K562 (cell line): Measurements from ENCODE around the gene CYSTM1. TPM values are rescaled to one million over a fixed set of nuclear protein-coding genes. Genes with fewer than 3 reads are reported as not detected.

Experiments used
- CBFB ChIP-seq: sonication (generic); formaldehyde crosslinking; IDR thresholded peaks from 2 replicates; pipeline ENCODE4 v1.4.0; 2020; ENCODE audit warnings: mild to moderate bottlenecking, missing genetic modification reagents
- CXXC5 ChIP-seq: fragments of 250-450 bp; sonication (Bioruptor Pico); IDR thresholded peaks from 2 replicates; pipeline ENCODE4 v1.8.0; 2022; ENCODE audit warnings: inconsistent platforms, mild to moderate bottlenecking, moderate library complexity
- HMGN3 ChIP-seq: IDR thresholded peaks from 2 replicates; pipeline ENCODE4 v1.6.1; 2011; ENCODE audit warnings: borderline replicate concordance, low read depth, mild to moderate bottlenecking, mixed read lengths, low read length; ENCODE audit not compliant: insufficient read length; ENCODE audit errors: extremely low read depth
- HNRNPUL1 ChIP-seq: fragments of 200-400 bp; formaldehyde crosslinking; IDR thresholded peaks from 2 replicates; pipeline ENCODE4 v1.6.1; 2017; ENCODE audit warnings: low read length
- KLF13 ChIP-seq: fragments of 450-650 bp; IDR thresholded peaks from 2 replicates; pipeline ENCODE4 v1.6.1; 2016; ENCODE audit warnings: missing genetic modification characterization, low read depth, mild to moderate bottlenecking, missing compliant biosample characterization, moderate library complexity, borderline replicate concordance
- MAZ ChIP-seq, 2 experiments: fragments of 450-650 bp in 1 of 2; sonication (generic) in 1 of 2; formaldehyde crosslinking; IDR thresholded peaks in 1 of 2; conservative IDR thresholded peaks in 1 of 2; 2 replicates each; pipeline versions ENCODE4 v1.4.0 to v1.5.0; 2020; ENCODE audit warnings: mild to moderate bottlenecking in 1 of 2, missing genetic modification reagents in 1 of 2
- NRF1 ChIP-seq, 2 experiments: fragments of 450-650 bp; IDR thresholded peaks in 1 of 2; conservative IDR thresholded peaks in 1 of 2; 2 replicates each; pipeline ENCODE4 v1.6.1; 2014; ENCODE audit warnings: mild to moderate bottlenecking in 2 of 2
- PTRF ChIP-seq: fragments of 450-650 bp; IDR thresholded peaks from 2 replicates; pipeline ENCODE4 v1.6.1; 2016; ENCODE audit warnings: mild to moderate bottlenecking, missing genetic modification characterization, missing compliant biosample characterization
- RCOR1 ChIP-seq, 2 experiments: IDR thresholded peaks; 2 replicates each; pipeline ENCODE4 v1.6.1; 2012; ENCODE audit warnings: low read depth in 2 of 2, low read length in 2 of 2, borderline replicate concordance in 1 of 2, improper control_type of control experiment in 1 of 2
- TRIM28 ChIP-seq: fragments of 450-650 bp; IDR thresholded peaks from 2 replicates; pipeline ENCODE4 v1.6.1; 2017
- ZBTB1 ChIP-seq: sonication (generic); formaldehyde crosslinking; IDR thresholded peaks from 2 replicates; pipeline ENCODE4 v1.8.1; 2023; ENCODE audit warnings: missing genetic modification reagents, low read depth, mild to moderate bottlenecking, borderline replicate concordance
- ZBTB7A ChIP-seq: IDR thresholded peaks from 2 replicates; pipeline ENCODE4 v1.6.1; 2011; ENCODE audit warnings: low read depth, mild to moderate bottlenecking, low read length, moderate library complexity, borderline replicate concordance; ENCODE audit not compliant: control insufficient read depth
- ZC3H11A ChIP-seq: IDR thresholded peaks from 2 replicates; pipeline ENCODE4 v1.6.1; 2012; ENCODE audit warnings: low read depth, low read length, improper control_type of control experiment
- ZNF24 ChIP-seq: fragments of 450-650 bp; IDR thresholded peaks from 2 replicates; pipeline ENCODE4 v1.6.1; 2016
- polyA plus RNA-seq, 8 experiments: library from polyadenylated mRNA; depleted of rRNA in 4 of 8; stranded (reverse) in 5 of 8; unstranded in 3 of 8; fragments of >200 nt; fragmentation: Nextera tagmentation in 2 of 8; fragmentation: Illumina TruSeq in 1 of 8; extraction: Ambion mirVana in 2 of 8; extraction: Trizol in 1 of 8; gene quantifications; 2 replicates each; pipeline versions ENCODE4 v1.2.1 to v1.2.3, GENCODE V29; 2011 to 2014; ENCODE audit warnings: inconsistent platforms in 1 of 8, missing spikeins in 1 of 8
- total RNA-seq, 7 experiments: library from RNA; depleted of rRNA in 6 of 7; stranded (reverse); fragments of >200 nt in 6 of 7; fragmentation: Illumina TruSeq in 2 of 7; extraction: Trizol in 2 of 7; gene quantifications; 2 replicates each; pipeline versions ENCODE4 v1.2.1 to v1.2.3, GENCODE V29; 2011 to 2021; ENCODE audit warnings: low replicate concordance in 1 of 7
- TF ChIP-seq, protein P1 (sequence below): sonication (generic); formaldehyde crosslinking; IDR thresholded peaks from 2 replicates; pipeline ENCODE4 v1.8.0; 2022; ENCODE audit warnings: missing genetic modification reagents, mild to moderate bottlenecking, borderline replicate concordance
- TF ChIP-seq, protein P2 (sequence below): fragments of 250-450 bp; sonication (Bioruptor Pico); IDR thresholded peaks from 2 replicates; pipeline ENCODE4 v1.8.0; 2022; ENCODE audit warnings: moderate library complexity, mild to moderate bottlenecking, inconsistent platforms
- TF ChIP-seq, protein P3 (sequence below): conservative IDR thresholded peaks from 2 replicates; pipeline ENCODE4 v1.6.1; 2011; ENCODE audit warnings: low read depth, mild to moderate bottlenecking, low read length; ENCODE audit not compliant: control insufficient read depth
- TF ChIP-seq, protein P4 (sequence below): sonication (generic); formaldehyde crosslinking; IDR thresholded peaks from 2 replicates; pipeline ENCODE4 v1.8.1; 2022; ENCODE audit warnings: missing genetic modification reagents

CYSTM1 gene
- total and polyA plus RNA-seq, 9 of the 15 experiments (the other 6 are each of a cell fraction or from before 2014, with no cell fraction given) = 76.1 to 422 (median 108) TPM

DNA sequence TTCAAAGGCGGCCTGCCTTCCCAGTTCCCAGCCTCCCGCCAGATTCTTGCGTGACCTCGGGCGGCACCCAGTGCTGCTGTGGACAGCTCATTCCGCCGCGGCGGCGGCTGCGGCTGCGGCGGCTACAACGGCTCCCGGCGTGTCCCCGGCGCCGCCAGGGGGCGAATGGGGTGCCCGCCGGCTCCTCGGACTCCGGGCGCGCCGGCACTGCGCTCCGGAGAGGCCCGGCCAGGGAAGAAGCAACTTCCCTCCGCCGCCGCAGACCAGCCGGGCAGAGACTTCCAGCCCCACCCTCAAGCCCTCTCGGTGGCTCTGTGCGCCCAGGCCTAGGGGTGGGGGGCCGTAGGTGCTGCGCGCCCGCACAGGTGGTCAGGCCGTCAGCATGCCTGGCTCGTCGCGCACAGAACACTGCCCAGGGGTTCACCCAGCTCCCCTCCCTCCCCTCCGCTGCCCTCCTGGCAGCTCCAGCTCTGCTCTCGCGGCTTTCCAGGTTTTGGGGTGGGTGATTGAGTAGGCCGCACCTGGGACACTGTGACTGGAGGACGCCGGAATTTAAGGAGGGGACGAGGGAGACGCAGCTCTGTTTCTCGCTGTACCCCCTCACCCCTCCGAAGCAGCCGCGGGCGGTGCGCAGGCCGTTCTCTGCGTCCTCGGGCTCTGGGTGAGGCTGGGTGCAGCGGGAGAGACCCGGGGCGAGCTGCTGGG lies 29.0 kb upstream of the CYSTM1 start (continued):
- TF ChIP-seq, protein P1, sequence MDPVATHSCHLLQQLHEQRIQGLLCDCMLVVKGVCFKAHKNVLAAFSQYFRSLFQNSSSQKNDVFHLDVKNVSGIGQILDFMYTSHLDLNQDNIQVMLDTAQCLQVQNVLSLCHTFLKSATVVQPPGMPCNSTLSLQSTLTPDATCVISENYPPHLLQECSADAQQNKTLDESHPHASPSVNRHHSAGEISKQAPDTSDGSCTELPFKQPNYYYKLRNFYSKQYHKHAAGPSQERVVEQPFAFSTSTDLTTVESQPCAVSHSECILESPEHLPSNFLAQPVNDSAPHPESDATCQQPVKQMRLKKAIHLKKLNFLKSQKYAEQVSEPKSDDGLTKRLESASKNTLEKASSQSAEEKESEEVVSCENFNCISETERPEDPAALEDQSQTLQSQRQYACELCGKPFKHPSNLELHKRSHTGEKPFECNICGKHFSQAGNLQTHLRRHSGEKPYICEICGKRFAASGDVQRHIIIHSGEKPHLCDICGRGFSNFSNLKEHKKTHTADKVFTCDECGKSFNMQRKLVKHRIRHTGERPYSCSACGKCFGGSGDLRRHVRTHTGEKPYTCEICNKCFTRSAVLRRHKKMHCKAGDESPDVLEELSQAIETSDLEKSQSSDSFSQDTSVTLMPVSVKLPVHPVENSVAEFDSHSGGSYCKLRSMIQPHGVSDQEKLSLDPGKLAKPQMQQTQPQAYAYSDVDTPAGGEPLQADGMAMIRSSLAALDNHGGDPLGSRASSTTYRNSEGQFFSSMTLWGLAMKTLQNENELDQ (CRISPR knock-in tag) = no peak
- TF ChIP-seq PTRF (tag) (no peak), ZBTB1 (CRISPR knock-in tag) (peak; percentile 95), CBFB (CRISPR knock-in tag) (no peak), ZBTB7A (peak; percentile 21; the same call in 1 of the 2 replicates), HNRNPUL1 (no peak), TRIM28 (no peak), MAZ (CRISPR knock-in tag; conservative IDR thresholded peaks at IDR 0.05 in 1 of 2, IDR thresholded peaks at IDR 0.05 in 1 of 2) (peak in 1 of 2 experiments; percentile 38; a peak in 2 of 4 replicates), KLF13 (tag) (no peak), ZC3H11A (no peak), RCOR1 (IDR thresholded peaks at IDR 0.05; ENCODE audit: borderline replicate concordance in 1 of 2, low read depth in 2 of 2, low read length in 2 of 2) (peak in 1 of 2 experiments; percentile 58; a peak in 1 of 4 replicates), NRF1 (conservative IDR thresholded peaks at IDR 0.05 in 1 of 2, IDR thresholded peaks at IDR 0.05 in 1 of 2) (peak in 1 of 2 experiments; percentile 39; a peak in 2 of 4 replicates), HMGN3 (peak; percentile 64), ZNF24 (peak; percentile 23; the same call in 1 of the 2 replicates), CXXC5 (CRISPR knock-in tag) (peak; percentile 73)
- TF ChIP-seq, protein P2, sequence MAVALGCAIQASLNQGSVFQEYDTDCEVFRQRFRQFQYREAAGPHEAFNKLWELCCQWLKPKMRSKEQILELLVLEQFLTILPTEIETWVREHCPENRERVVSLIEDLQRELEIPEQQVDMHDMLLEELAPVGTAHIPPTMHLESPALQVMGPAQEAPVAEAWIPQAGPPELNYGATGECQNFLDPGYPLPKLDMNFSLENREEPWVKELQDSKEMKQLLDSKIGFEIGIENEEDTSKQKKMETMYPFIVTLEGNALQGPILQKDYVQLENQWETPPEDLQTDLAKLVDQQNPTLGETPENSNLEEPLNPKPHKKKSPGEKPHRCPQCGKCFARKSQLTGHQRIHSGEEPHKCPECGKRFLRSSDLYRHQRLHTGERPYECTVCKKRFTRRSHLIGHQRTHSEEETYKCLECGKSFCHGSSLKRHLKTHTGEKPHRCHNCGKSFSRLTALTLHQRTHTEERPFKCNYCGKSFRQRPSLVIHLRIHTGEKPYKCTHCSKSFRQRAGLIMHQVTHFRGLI (CRISPR knock-in tag) = no peak
- TF ChIP-seq, protein P3, sequence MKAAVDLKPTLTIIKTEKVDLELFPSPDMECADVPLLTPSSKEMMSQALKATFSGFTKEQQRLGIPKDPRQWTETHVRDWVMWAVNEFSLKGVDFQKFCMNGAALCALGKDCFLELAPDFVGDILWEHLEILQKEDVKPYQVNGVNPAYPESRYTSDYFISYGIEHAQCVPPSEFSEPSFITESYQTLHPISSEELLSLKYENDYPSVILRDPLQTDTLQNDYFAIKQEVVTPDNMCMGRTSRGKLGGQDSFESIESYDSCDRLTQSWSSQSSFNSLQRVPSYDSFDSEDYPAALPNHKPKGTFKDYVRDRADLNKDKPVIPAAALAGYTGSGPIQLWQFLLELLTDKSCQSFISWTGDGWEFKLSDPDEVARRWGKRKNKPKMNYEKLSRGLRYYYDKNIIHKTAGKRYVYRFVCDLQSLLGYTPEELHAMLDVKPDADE = 0 out of 2 replicates have a peak, but pooled peaks have one; percentile 51
- TF ChIP-seq, protein P4, sequence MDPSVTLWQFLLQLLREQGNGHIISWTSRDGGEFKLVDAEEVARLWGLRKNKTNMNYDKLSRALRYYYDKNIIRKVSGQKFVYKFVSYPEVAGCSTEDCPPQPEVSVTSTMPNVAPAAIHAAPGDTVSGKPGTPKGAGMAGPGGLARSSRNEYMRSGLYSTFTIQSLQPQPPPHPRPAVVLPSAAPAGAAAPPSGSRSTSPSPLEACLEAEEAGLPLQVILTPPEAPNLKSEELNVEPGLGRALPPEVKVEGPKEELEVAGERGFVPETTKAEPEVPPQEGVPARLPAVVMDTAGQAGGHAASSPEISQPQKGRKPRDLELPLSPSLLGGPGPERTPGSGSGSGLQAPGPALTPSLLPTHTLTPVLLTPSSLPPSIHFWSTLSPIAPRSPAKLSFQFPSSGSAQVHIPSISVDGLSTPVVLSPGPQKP (CRISPR knock-in tag) = no peak
